Body of pancreas (tissue), 4 donors: ENCODE results near the gene MFRP.

Experiments
- POLR2A ChIP-seq, 3 donors: fragments of 450-650 bp; IDR thresholded peaks; one replicate each; pipeline ENCODE4 v1.6.1; 2016; ENCODE audit warnings: antibody characterized with exemption in 3 of 3, mild to moderate bottlenecking in 2 of 3
- TF ChIP-seq, protein P1 (sequence below), 7 experiments: fragments of 450-650 bp in 4 of 7; fragments of 200-600 bp in 3 of 7; sonication (generic) in 3 of 7; IDR thresholded peaks; one replicate each; pipeline ENCODE4 v1.5.1; 2016 to 2019; ENCODE audit warnings: antibody characterized with exemption in 7 of 7

DNA sequence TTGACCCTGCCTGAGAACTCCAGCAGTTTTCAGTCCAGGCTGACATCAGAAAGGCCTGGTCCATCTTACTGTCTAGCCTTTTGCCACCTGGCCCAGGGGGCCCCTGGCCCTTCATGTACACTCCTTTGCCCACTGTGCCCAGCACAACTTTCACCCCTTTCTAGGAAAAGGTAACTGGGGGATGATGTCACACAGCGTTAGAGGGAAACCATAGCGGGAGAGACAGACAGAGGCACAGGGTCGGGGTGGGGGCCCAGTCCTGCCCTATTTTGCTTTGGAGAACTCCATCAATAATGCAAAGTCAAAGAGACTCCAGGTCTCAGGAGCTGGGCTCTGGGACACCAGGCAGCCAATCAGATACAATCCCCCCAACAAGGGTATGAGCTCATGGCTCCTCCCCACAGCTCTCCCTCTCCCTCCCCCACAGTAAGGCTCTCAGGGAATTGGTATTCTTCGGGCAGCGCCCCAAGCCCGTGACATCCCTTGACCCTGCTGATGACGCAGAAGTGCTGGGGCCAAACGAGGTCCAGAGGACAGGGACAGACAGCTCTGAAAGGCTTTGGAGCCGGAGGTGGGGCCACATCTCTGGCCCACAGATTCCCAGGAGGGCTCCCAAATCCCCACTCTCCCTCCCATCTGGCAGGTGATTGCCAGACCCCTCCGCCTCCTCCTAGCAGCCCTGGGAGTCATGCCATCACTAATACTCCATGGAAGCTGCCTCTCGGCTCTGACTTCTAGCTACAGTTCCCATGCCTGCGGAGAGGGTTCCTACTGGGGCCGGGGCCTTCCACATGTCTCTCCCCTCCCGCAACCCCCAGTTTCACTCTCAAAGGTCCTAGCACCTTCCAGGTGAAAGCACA is 29.1 kb upstream of the MFRP start:
- TF ChIP-seq POLR2A (IDR thresholded peaks at IDR 0.05), result no peak
- TF ChIP-seq, protein P1, sequence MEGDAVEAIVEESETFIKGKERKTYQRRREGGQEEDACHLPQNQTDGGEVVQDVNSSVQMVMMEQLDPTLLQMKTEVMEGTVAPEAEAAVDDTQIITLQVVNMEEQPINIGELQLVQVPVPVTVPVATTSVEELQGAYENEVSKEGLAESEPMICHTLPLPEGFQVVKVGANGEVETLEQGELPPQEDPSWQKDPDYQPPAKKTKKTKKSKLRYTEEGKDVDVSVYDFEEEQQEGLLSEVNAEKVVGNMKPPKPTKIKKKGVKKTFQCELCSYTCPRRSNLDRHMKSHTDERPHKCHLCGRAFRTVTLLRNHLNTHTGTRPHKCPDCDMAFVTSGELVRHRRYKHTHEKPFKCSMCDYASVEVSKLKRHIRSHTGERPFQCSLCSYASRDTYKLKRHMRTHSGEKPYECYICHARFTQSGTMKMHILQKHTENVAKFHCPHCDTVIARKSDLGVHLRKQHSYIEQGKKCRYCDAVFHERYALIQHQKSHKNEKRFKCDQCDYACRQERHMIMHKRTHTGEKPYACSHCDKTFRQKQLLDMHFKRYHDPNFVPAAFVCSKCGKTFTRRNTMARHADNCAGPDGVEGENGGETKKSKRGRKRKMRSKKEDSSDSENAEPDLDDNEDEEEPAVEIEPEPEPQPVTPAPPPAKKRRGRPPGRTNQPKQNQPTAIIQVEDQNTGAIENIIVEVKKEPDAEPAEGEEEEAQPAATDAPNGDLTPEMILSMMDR (IDR thresholded peaks at IDR 0.05), result no peak
